DLD1 (cell line): ENCODE results near the gene SLC25A48.

ENCODE experiments used
- in situ Hi-C: cut with HindIII; loops from 2 replicates; pipeline ENCODE4 v1.10.0; 2017; ENCODE audit warnings: low sequenced_read_pairs

The SLC25A48 gene

DNA sequence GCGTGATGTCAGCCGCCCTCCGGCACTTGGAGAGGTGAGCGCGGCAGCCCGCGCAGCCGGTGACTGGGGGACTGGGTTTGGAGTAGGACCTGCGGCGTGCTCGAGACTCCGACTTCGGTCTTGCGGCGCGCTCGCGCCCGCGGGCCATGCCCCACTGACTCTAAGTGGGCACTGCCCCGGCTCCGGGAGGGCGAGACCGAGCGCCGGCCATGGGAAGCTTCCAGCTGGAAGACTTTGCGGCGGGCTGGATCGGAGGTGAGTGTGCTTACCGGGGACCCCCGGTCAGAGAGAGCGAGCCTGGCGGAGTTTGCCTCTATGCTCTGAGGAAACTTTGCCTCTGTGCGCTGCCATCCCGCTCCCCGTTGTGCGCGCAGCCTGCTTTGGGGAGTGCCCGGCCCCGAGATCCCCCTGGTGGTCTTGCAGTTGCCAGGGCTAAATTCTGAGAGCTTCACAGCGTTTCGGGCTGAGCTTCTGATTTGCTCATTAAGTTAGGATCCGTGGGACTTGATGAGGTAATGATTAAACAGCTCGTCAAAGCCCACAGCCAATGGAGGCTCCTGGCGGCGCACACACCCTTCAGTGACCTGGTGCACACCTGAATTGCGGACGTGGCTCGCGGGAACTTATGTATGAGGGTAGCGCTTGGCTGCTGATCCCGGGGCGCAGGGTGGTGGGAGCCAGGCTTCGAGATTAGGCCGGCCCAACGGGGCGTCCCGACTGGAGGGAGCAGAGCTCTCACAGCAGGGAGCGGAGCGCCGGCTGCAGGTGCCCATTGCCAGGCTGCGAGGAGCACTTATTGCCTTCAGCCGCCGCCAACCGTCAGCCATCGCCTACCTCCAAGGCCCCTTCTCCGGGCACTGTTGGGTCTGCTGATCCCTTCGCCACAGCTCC is at the start of gene SLC25A48:
Gene SLC25A48 (plus strand): TSS at position 25 of the 891 bp plus-strand sequence. CDS start 185 bp downstream, at position 210.
- in situ Hi-C loops: loop anchor here (5.0 to 25.0 kb wide), 3 partner anchors 93 to 373 kb away; no protein-coding TSS in a partner anchor

- in situ Hi-C loops: no loop called here
Observed at GRCh38 chr5:135800656-135801055, 33.8 kb upstream of the SLC25A48 start.

GRCh38 chr5:135810188-135810943 is 24.1 kb upstream of the SLC25A48 start:
- in situ Hi-C loops: no loop called here

DNA sequence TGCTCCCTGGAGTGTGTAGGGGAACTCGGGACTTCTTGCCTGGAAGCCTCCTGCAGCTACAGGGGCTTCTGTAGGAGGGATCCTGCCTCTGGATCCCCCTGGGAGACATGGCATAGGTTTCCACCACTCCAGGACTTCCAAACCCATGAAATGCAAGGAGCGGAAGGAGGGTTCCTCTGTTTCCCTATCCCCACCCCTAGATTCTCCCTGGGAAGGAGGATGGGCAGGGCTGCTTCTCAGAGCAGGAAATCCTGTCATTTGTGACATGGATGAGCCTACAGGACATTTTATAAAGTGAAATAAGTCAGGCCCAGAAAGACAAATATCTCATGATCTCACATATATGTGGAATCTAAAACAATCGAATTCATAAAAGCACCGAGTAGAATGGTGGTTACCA is 23.5 kb upstream of the SLC25A48 start:
- in situ Hi-C loops: no loop called here

DNA sequence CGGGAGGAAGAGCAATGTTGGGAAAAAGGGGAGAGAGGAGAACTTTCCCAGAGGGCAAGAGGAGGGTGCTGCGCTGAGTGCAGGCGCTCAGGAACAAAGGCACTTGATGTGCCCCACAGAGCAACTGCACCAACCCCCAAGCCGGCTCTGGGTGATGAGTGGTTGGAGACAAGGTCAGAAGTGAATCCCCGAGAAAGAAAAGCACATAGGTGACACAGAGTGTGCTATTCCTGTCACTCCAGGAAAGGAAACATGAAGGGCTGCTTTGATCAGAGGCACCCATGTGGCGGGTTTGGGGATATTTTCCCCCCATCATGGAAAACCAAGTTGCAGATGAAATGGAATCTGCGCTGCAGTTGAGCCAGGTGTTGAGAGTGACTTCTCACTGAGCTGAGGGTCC is 20.7 kb upstream of the SLC25A48 start:
- in situ Hi-C loops: no loop called here

- in situ Hi-C loops: no loop called here
Observed at GRCh38 chr5:135814316-135814715, 20.1 kb upstream of the SLC25A48 start.

DNA sequence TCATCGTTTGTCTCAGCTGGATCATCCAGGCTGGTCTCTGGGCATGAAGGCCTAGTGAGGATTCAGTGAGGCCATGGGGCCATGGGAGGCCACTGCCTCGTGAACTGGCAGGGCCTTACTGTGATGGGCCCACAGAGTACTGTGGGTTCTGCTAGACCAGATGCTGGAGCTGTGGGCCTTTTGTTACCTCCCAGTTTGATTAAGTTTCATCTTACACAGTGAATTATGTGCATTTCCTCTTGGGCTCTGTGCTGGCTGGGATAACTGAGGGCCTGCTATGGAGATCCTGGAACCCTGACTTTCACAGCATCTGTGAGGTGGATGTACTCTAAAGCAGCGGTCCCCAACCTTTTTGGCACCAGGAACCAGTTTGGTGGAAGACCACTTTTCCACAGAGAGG is 19.7 kb upstream of the SLC25A48 start:
- in situ Hi-C loops: no loop called here

DNA sequence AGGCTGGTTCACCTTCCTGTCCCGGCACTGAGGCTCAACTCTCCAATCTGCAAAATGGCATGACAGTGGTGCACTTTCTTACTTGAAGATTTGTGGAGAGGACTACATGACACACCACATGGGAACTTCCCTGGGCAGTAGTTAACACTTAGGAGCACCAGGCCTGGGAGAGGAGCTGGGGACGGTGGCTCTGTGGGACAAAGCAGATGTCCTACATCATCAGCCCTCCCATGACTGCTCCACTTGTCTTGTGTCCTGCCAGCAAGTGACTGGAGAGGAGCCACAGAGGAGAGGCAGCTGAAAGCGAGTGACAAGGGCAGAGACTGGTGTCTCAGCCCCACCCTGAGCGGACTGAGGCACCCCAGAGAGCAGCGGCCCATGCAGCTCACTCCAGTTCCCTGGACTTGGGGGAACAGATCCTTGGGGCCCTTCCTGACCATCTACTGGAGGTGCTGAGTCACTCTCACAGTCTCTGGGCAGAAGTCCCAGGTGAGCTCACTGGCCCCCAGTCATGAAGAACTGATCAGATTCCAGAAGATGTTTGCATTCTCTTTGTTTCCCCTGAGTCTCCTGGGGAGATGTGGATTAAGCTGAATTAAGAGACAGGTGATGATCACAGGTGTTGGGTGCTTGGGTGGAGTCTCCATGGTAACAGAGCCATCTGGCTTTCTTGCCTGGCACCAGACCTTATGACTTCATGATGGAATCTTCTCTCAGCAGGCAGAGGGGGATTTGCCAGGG is 13.2 kb upstream of the SLC25A48 start:
- in situ Hi-C loops: no loop called here

GRCh38 chr5:135821802-135822201 is 12.7 kb upstream of the SLC25A48 start:
- in situ Hi-C loops: no loop called here

- in situ Hi-C loops: no loop called here
Observed at GRCh38 chr5:135822286-135822685, 12.2 kb upstream of the SLC25A48 start.

- in situ Hi-C loops: no loop called here
Observed at GRCh38 chr5:135822959-135823358, 11.5 kb upstream of the SLC25A48 start.

GRCh38 chr5:135823881-135824280 is 10.6 kb upstream of the SLC25A48 start:
- in situ Hi-C loops: no loop called here

DNA sequence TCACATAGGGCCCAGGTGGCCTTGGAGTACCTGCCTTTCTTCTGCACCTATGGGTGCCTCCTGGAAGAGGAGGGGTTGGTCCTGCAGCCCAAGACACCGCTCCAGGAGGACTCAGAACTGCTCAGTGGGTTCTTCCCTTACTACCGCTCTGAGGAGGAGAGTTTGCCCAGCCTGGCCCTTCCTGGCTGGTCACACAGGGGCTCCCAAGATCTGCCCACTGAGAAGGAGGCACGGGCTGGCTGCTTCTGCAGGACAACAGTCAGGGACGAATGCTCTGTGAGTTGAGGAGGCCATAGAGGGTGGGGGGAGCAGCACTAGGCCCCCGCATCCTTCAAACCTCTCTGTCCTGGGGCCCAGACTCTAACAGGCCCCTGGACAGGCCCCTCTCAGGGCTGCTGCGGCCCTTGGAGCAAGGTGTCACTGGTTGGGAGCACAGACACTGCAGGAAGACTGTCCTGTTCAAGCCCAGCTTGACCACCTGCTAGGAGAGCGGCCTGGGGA is 9.9 kb upstream of the SLC25A48 start:
- in situ Hi-C loops: loop anchor here (25.0 kb wide), 1 partner anchor 262 kb away; no protein-coding TSS in a partner anchor

DNA sequence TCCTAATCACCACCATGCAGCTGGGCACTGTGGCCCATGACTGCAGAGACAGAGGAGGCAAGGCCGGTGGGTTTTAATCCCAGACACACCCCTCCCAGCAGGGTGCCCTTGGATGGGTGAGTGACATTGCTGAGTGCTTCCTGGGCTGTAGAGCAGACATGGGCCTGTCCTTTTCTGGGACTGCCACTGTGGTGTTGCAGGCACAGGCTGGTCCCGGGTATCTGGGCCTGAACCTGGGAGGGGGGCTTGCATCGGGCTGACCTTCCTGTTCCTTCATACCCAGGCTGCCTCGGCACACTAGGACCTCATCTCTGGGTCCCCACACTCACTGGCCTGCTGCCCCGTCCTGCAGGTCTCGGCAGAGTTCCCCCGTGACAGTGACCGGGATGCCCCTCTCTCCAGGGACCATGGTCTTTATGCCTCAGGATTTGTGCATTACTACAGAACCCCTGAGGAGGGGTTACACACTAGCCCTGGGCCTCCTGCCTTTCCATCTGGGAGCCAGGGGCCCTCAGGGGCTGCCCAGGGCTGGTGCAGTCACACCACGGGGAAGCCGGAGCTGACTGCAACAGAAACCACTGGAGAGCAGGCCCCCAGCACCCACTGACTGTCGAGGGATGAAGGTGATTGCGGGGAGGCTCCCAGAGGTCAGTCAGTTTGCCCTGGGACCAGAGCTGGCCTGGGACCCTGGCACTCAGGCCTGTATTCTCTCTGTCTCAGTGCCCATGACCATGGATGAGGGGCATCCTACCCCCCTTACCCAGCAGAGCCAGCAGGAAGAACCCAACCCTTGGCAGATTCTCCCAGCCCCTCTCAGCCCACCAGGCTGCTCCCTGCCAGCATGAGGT is 8.9 kb upstream of the SLC25A48 start:
- in situ Hi-C loops: loop anchor here (25.0 kb wide), 1 partner anchor 263 kb away; no protein-coding TSS in a partner anchor

GRCh38 chr5:135826221-135826525 is 8.3 kb upstream of the SLC25A48 start:
- in situ Hi-C loops: loop anchor here (25.0 kb wide), 1 partner anchor 264 kb away; no protein-coding TSS in a partner anchor

DNA sequence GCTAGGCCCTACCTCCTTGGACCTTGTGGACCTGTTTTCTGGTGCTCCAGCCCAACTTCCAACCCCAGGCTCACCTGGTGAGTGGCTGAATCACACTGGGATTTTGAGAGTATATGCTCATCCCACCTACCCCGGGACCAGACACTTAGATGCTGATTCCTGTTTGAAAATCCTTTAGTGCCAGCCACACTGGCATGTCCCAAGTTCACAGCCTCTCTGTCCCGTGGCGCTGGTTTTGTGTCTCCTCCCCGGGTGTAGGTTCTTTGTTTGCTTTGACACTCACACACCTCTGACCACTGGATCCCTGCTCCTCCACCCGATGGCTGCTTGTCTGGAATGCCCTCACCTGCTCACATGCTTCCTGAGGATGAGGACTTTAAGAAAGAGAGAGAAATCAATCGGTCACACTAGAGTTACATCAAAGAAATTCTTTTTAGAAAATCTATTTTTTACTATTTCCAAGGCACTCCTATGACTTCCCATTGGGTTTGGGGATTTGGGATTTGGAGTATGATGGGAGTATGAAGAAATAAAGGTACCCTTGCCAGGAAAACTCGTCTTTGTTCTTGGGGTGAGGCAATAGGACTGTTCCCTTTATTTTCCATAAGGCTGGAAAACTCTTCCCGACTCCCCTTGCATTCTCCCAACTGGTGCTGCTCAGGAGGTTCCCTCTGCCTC is 7.3 kb upstream of the SLC25A48 start:
- in situ Hi-C loops: loop anchor here (25.0 kb wide), 1 partner anchor 265 kb away; no protein-coding TSS in a partner anchor

- in situ Hi-C loops: loop anchor here (25.0 kb wide), 1 partner anchor 266 kb away; no protein-coding TSS in a partner anchor
Observed at GRCh38 chr5:135827965-135828781, 6.3 kb upstream of the SLC25A48 start.

DNA sequence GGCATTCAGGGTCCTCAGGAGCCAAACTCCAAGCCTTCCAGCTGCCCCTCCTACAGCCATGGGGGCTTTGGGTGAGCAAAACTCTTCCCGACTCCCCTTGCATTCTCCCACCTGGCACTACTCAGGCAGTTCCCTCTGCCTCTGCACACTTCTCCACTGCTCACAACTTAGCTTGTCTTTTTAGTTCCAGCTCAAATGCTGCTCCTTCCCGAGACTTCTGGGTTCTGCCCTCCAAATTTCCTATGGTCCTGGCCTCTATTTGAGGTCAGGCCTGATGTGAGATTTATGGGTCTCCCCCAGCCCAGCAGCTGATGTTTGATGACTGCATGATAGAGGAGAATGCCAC is 5.7 kb upstream of the SLC25A48 start:
- in situ Hi-C loops: loop anchor here (25.0 kb wide), 1 partner anchor 266 kb away; no protein-coding TSS in a partner anchor
